GM12878 (cell line): ENCODE results near the gene MRPS12. TPM values are rescaled to one million over a fixed set of nuclear protein-coding genes. Genes with fewer than 3 reads are reported as not detected.

ENCODE experiments used
- ATAC-seq: fragments of 200-7000 bp; cut with Tn5 transposase; 3 replicates; pipeline ENCODE4 v1.9.1; 2020; ENCODE audit warnings: mild to moderate bottlenecking, moderate library complexity
- BruUV-seq: library from RNA; stranded (reverse); fragments of 400-500 nt; replicated peaks from 2 replicates; lab custom pipeline; 2021; lab: Mats Ljungman, UMichigan
- CTCF ChIA-PET: fragments of 300-600 bp; sonication (Branson Sonifier 250); formaldehyde crosslinking; extraction: SDS; loops from one replicate; lab custom pipeline; 2021; ENCODE audit warnings: inconsistent platforms; lab: Yijun Ruan, JAX
- POLR2A ChIA-PET: fragments of 350-600 bp; formaldehyde crosslinking; extraction: SDS; loops from one replicate; lab custom pipeline; 2021; ENCODE audit warnings: inconsistent platforms; lab: Charles Lee
- RAD21 ChIA-PET: fragments of 300-600 bp; sonication (Branson Sonifier 250); formaldehyde crosslinking; loops from one replicate; lab custom pipeline; 2023; ENCODE audit warnings: antibody characterized with exemption; ENCODE audit not compliant: unreplicated experiment; lab: Charles Lee
- SMC1A ChIA-PET: fragments of 300-600 bp; sonication (Branson Sonifier 250); formaldehyde crosslinking; loops from one replicate; lab custom pipeline; 2023; ENCODE audit not compliant: unreplicated experiment, uncharacterized antibody; lab: Charles Lee
- DNase-seq: peaks from one replicate; pipeline ENCODE4 v3.0.0-alpha.2; 2011; ENCODE audit warnings: low read depth, low spot score
- FAIRE-seq: peaks from 3 replicates; lab custom pipeline; 2011; peaks lifted over from hg19 to GRCh38; lab: Jason Lieb, UNC
- H2AFZ ChIP-seq: 2 replicates; pipeline ENCODE4 v1.6.0; 2011; ENCODE audit warnings: low read depth, low read length, control low read depth; ENCODE audit not compliant: control insufficient read depth
- H3K27ac ChIP-seq: 2 replicates; pipeline ENCODE4 v1.5.1; 2011; ENCODE audit warnings: control low read depth; ENCODE audit not compliant: control insufficient read depth, insufficient read depth
- H3K27me3 ChIP-seq, 2 experiments: replicated peaks in 1 of 2; 2 replicates each; pipeline versions ENCODE4 v1.6.0 to v1.6.1; 2011; ENCODE audit warnings: low read length in 1 of 2; ENCODE audit not compliant: control insufficient read depth in 2 of 2, insufficient read depth in 2 of 2
- H3K36me3 ChIP-seq, 2 experiments: 2 replicates each; pipeline ENCODE4 v1.5.1; 2011; ENCODE audit warnings: low read length in 1 of 2; ENCODE audit not compliant: control insufficient read depth in 2 of 2, insufficient read depth in 2 of 2
- H3K4me1 ChIP-seq: 2 replicates; pipeline ENCODE4 v1.6.1; 2011; ENCODE audit warnings: mild to moderate bottlenecking, low read length, moderate library complexity, mixed read lengths; ENCODE audit not compliant: control insufficient read depth, insufficient read depth
- H3K4me2 ChIP-seq: 2 replicates; pipeline ENCODE4 v1.6.0; 2011; ENCODE audit warnings: control low read depth; ENCODE audit not compliant: control insufficient read depth, insufficient read depth
- H3K4me3 ChIP-seq: fragments of 200-600 bp; sonication (generic); 2 replicates; pipeline ENCODE4 v1.5.1; 2016
- H3K79me2 ChIP-seq: 2 replicates; pipeline ENCODE4 v1.6.0; 2011; ENCODE audit warnings: low read length; ENCODE audit not compliant: control insufficient read depth, insufficient read depth
- H3K9ac ChIP-seq: 2 replicates; pipeline ENCODE4 v1.8.0; 2011; ENCODE audit warnings: low read length, control low read depth, mixed read lengths; ENCODE audit not compliant: control insufficient read depth, insufficient read depth
- H3K9me3 ChIP-seq: replicated peaks from 3 replicates; pipeline ENCODE4 v1.5.1; 2011; ENCODE audit warnings: mild to moderate bottlenecking, low read length; ENCODE audit not compliant: control insufficient read depth, insufficient read depth
- H4K20me1 ChIP-seq: 2 replicates; pipeline ENCODE4 v1.6.0; 2011; ENCODE audit not compliant: control insufficient read depth, insufficient read depth
- ATF3 ChIP-seq: IDR thresholded peaks from 2 replicates; pipeline ENCODE4 v1.6.1; 2011; ENCODE audit warnings: low read depth, mild to moderate bottlenecking, low read length, moderate library complexity, borderline replicate concordance; ENCODE audit errors: extremely low read depth
- FOXK2 ChIP-seq: fragments of 450-650 bp; IDR thresholded peaks from 2 replicates; pipeline ENCODE4 v1.6.1; 2017; ENCODE audit warnings: mild to moderate bottlenecking, moderate library complexity
- MLLT1 ChIP-seq: fragments of 450-650 bp; IDR thresholded peaks from 2 replicates; pipeline ENCODE4 v1.6.1; 2016; ENCODE audit warnings: mild to moderate bottlenecking
- MTA3 ChIP-seq: IDR thresholded peaks from 2 replicates; pipeline ENCODE4 v1.6.1; 2012; ENCODE audit warnings: low read length, inconsistent platforms, borderline replicate concordance
- MYC ChIP-seq: IDR thresholded peaks from 2 replicates; pipeline ENCODE4 v1.6.1; 2011; ENCODE audit warnings: mild to moderate bottlenecking, low read length, moderate library complexity, inconsistent platforms; ENCODE audit not compliant: insufficient read depth, insufficient replicate concordance, insufficient read length, severe bottlenecking
- RAD21 ChIP-seq: IDR thresholded peaks from 2 replicates; pipeline ENCODE4 v1.6.1; 2011; ENCODE audit warnings: mild to moderate bottlenecking, low read depth, low read length, moderate library complexity; ENCODE audit not compliant: insufficient read depth
- RAD51 ChIP-seq: fragments of 450-650 bp; IDR thresholded peaks from 2 replicates; pipeline ENCODE4 v1.6.1; 2016; ENCODE audit warnings: moderate library complexity, mild to moderate bottlenecking, inconsistent platforms
- RELA ChIP-seq: fragments of 450-650 bp; IDR thresholded peaks from 2 replicates; pipeline ENCODE4 v1.8.0; 2014; ENCODE audit warnings: borderline replicate concordance; ENCODE audit not compliant: partially characterized antibody
- REST ChIP-seq: IDR thresholded peaks from 2 replicates; pipeline ENCODE4 v1.6.1; 2012; ENCODE audit warnings: mild to moderate bottlenecking, low read depth, low read length
- TCF12 ChIP-seq: IDR thresholded peaks from 2 replicates; pipeline ENCODE4 v1.6.1; 2011; ENCODE audit warnings: low read depth, mild to moderate bottlenecking, low read length
- ZBED1 ChIP-seq: IDR thresholded peaks from 2 replicates; pipeline ENCODE4 v1.6.1; 2016; ENCODE audit warnings: borderline replicate concordance
- ZBTB40 ChIP-seq: fragments of 450-650 bp; IDR thresholded peaks from 2 replicates; pipeline ENCODE4 v1.6.1; 2016; ENCODE audit warnings: mild to moderate bottlenecking, moderate library complexity, borderline replicate concordance
- ZNF207 ChIP-seq: fragments of 450-650 bp; IDR thresholded peaks from 2 replicates; pipeline ENCODE4 v1.6.1; 2014; ENCODE audit warnings: antibody characterized with exemption, mild to moderate bottlenecking, borderline replicate concordance
- ZNF274 ChIP-seq: IDR thresholded peaks from one replicate; pipeline ENCODE4 v1.8.0; 2011; ENCODE audit not compliant: insufficient read length, insufficient read depth
- ZZZ3 ChIP-seq: IDR thresholded peaks from 2 replicates; pipeline ENCODE4 v1.6.1; 2011; ENCODE audit warnings: low read depth; ENCODE audit not compliant: control insufficient read depth, insufficient read length
- WGBS: methylation state at CpG from one replicate; pipeline ENCODE4 v1.1.6; 2016; ENCODE audit warnings: low lambda C conversion rate; ENCODE audit not compliant: insufficient replicate concordance, insufficient coverage; ENCODE audit errors: missing lambda C conversion rate; 5-methylcytosine and 5-hydroxymethylcytosine counted together
- in situ Hi-C: fragments of 300-500 bp; cut with MboI; formaldehyde crosslinking; loops from 9 replicates; pipeline ENCODE4 v1.14.3; 2018; ENCODE audit warnings: mixed read lengths
- intact Hi-C: fragments of 100-400 bp; cut with micrococcal nuclease; formaldehyde crosslinking; loops from one replicate; pipeline ENCODE4 v1.14.2; 2022; ENCODE audit not compliant: unreplicated experiment
- polyA plus RNA-seq, 11 experiments: library from polyadenylated mRNA; depleted of rRNA in 4 of 11; unstranded in 6 of 11; stranded (reverse) in 5 of 11; fragments of >200 nt; fragmentation: Nextera tagmentation in 4 of 11; fragmentation: Illumina TruSeq in 1 of 11; extraction: Ambion mirVana in 4 of 11; extraction: Trizol in 1 of 11; gene quantifications; 1 replicate in 1 of 11; 2 replicates in 10 of 11; pipeline versions ENCODE4 v1.2.1 to v1.2.3, GENCODE V29; 2011 to 2016; ENCODE audit warnings: inconsistent platforms in 2 of 11, missing spikeins in 2 of 11, low read depth in 1 of 11
- total RNA-seq, 4 experiments: library from RNA; depleted of rRNA in 3 of 4; stranded (reverse); fragments of >200 nt in 3 of 4; fragmentation: Illumina TruSeq in 1 of 4; extraction: Trizol in 1 of 4; gene quantifications; 2 replicates each; pipeline versions ENCODE4 v1.2.1 to v1.2.3, GENCODE V29; 2013 to 2021

MRPS12 gene
- total and polyA plus RNA-seq, 10 of the 15 experiments (the other 5 are each of a cell fraction or from before 2014, with no cell fraction given), result 7.3 to 205 (median 77.3) TPM

GRCh38 chr19:38964738-38965137 is 34.0 kb downstream of the MRPS12 start:
- 73% methylated on average over 2 of the region's 2 CpGs for whole genome bisulfite sequencing
- BruUV-seq, result no TSS peak
- H3K36me3 ChIP-seq, result no peaks in the 10 kb centered on the region
- DNase-seq (no peak), ATAC-seq (no peak), FAIRE-seq (no peak)
- ChIA-PET POLR2A (no interaction called here), SMC1A (interaction anchor here (3.2 kb wide), 1 partner anchor 12 kb away, joined by 18 read pairs; the partner anchor contains the start of gene FBXO17), CTCF (interaction anchor here (1.6 to 5.0 kb wide), 2 partner anchors 12 to 72 kb away, joined by 8 to 51 read pairs; no protein-coding TSS in a partner anchor), RAD21 (interaction anchor here (1.2 to 1.6 kb wide), 3 partner anchors 10 to 73 kb away, joined by 3 to 4 read pairs (median 3); partner anchors contain the start of gene FBXO27)
- no peak overlapping the region for H3K27ac ChIP-seq
- H3K4me1 ChIP-seq, result no peaks in the 10 kb centered on the region
- H3K79me2 ChIP-seq, result no peaks in the 10 kb centered on the region
- no peak overlapping the region for H3K9ac ChIP-seq
- no peak overlapping the region for H3K4me3 ChIP-seq
- no peak overlapping the region for H2AFZ ChIP-seq
- intact Hi-C loops, result loop anchor here (5.0 kb wide), 2 partner anchors 148 to 363 kb away; no protein-coding TSS in a partner anchor
- H3K27me3 ChIP-seq, result no peaks in the 10 kb centered on the region
- H3K9me3 ChIP-seq, result no peaks in the 10 kb centered on the region
- no peaks in the 10 kb centered on the region for H4K20me1 ChIP-seq
- no peak overlapping the region for H3K4me2 ChIP-seq
- in situ Hi-C loops, result no loop called here
- TF ChIP-seq MTA3 (no peak), REST (no peak), RELA (no peak), ZNF207 (no peak), ZNF274 (no peak), ATF3 (no peak), RAD51 (no peak), FOXK2 (no peak), ZBED1 (no peak), TCF12 (no peak), RAD21 (no peak), ZBTB40 (no peak), ZZZ3 (no peak), MLLT1 (no peak), MYC (no peak)
